HG02981 (cell line): ENCODE results near the gene KCTD7.
A peak's percentile ranks its signal among the peaks of the same experiment; 100 is the strongest.
"Not testable (repeated sequence)": the region's sequence is repeated elsewhere in the genome, so short reads cannot be mapped to it uniquely, and the experiment has no call there.

Source experiments
- ATAC-seq: cut with Tn5 transposase; IDR thresholded peaks from one replicate; pipeline ENCODE4 v1.9.1; 2021; ENCODE audit warnings: mild to moderate bottlenecking, moderate library complexity; ENCODE audit not compliant: unreplicated experiment

KCTD7 gene

DNA sequence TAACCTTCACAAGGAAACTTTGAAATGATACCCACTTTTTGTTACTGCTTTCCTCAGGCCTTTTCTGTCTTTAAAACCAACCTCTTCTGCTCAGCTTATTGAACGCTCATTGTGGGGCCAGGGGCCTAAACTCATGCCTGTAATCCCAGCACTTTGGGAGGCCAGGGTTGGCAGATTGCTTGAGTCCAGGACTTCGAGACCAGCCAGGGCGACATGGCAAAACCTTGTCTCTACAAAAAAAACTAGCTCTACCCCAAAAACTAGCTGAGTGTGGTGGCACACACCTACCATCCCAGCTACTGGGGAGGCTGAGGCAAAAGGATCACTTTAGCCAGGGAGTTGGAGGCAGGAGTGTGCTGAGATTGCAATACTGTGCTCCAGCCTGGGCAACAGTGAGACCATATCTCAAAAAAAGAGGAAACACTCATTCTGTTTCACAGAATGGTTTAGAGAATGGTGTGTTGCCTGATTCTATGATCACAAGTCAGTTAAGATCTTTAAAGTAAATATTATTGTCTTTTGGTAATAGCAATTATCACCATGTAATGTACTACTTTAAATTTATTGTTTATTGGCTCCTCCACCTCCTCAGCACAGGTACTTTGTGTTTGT is 51.1 kb downstream of the KCTD7 start:
- no peak for ATAC-seq

DNA sequence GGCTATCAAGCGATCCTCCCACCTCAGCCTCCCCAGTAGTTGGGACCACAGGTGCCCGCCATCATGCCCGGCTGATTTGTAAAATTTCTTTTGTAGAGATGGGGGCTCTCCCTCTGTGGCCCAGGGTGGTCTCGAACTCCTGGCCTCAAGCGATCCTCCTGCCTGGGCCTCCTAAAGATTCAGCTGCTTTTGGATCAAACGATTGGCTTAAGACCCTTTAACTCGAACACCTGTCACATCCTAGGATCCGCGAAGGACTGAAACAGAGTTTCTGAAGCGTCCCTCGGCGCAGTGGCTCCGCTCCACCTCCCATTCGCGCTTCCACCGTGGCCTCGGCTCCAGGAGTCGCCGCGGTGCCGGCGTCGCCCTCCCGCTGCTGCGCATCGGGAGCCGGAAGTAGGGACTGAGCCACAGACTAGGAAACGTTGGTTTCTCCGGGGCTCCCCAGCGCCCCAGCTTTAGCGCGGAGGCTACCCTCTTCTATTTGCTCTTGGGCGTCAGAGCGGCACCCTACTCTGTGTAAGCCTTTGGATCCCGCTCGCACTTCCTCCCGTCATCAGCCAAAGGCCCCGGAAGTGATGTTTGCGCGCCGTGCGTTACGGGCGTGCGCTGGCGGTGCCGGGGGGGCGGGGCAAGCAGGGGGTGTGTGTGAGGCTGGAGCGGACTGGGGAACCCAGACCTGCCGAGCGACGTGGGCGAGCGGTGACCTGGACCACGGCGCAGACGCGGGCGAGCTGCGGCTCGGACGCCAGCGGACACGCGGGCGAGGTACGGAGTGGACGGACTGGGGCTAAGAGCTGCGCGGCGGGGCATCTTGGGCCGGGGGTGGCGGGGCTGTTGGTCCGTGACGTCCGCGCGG is 53.0 kb downstream of the KCTD7 start:
- peak; percentile 96 for ATAC-seq

- ATAC-seq, result peak; percentile 26
These were observed 53.8 kb downstream of the KCTD7 start for GRCh38 chr7:66682350-66683093.

- ATAC-seq, result not testable (repeated sequence)
These were observed 54.6 kb downstream of the KCTD7 start for GRCh38 chr7:66683094-66683769.

GRCh38 chr7:66683770-66684123 is 55.1 kb downstream of the KCTD7 start:
- ATAC-seq, result no peak

DNA sequence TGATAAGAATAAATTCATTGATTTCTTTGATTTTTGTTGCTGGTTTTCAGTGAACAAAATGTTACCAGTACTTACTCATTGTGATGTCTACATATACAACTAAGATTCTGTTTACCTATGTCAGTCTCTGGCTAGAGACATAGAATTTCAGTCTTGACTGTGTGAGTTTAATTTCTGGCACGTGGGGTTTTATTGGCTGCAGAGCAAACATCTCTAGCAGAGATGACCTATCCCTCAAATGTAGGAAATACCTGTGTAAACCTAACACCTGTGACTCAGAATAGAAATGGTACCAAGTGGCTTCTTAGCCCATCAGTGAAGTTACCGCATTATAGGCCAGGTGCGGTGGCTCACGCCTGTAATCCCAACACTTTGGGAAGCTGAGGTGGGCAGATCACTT is 57.0 kb downstream of the KCTD7 start:
- not testable (repeated sequence) for ATAC-seq

DNA sequence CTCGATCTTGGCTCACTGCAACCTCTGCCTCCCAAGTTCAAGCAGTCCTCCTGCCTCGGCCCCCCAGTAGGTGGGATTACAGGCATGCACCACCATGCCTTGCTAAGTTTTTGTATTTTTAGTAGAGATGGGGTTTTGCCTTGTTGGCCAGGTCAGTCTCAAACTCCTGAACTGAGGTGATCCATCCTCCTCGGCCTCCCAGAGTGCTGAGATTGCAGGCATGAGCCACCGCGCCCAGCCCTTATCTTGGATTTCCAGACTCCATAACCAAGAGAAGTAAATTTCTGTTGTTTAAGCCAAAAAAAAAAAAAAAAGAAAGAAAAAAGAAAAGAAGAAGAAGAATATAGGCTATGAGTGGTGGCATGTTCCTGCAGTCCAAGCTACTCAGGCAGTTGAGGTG is 58.5 kb downstream of the KCTD7 start:
- no peak for ATAC-seq

DNA sequence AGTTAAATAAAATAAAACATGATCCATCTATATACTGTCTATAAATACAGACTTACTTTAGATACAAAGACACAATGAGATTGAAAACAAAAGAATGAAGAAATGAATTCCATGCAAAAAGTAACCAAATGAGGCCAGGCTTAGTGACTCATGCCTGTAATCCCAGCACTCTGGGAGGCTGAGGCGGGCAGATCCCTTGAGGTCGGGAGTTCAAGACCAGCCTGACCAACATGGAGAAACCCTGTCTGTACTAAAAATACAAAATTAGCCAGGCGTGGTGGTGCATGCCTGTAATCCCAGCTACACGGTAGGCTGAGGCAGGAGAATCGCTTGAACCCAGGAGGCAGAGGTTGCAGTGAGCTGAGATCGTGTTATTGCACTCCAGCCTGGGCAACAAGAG is 59.0 kb downstream of the KCTD7 start:
- not testable (repeated sequence) for ATAC-seq

DNA sequence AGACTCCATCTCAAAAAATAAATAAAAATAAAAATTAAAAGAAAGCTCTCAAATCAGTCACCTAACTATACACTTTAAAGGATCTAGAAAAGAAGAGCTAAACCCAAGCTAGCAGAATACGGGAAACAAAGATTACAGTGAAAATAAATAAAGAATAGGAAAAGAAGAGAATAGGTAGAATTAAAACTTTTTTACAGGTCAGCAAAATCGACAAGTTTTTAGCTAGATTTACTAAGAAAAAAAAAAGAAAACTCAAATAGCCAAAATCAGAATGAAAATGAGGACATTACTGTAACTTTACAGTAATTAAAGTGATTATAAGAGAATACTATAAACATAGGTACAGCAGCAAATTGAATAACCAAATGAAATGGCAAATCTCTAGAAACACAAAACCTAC is 60.4 kb downstream of the KCTD7 start:
- ATAC-seq, result no peak

- no peak for ATAC-seq
These were observed 64.7 kb downstream of the KCTD7 start for GRCh38 chr7:66693331-66693730.
